ENCODE results near the gene ZNF460. TPM values are rescaled to one million over a fixed set of nuclear protein-coding genes. Genes with fewer than 3 reads are reported as not detected.

The ZNF460 gene
- total RNA-seq, 2 experiments from 2014 or later: 62.5 to 94.7 TPM

- Histone ChIP-seq H3K79me2 (ENCODE audit: insufficient read depth, low read depth, low read length) (no peaks in the 10 kb centered on the region; the same call in 1 of the 2 replicates), H3K27ac (ENCODE audit: low read depth, low read length, poor library complexity, severe bottlenecking) (no peak overlapping the region), H3K4me1 (ENCODE audit: insufficient read depth, low read length, poor library complexity, severe bottlenecking) (peaks cover 8% of the 10 kb centered on the region), H3K4me2 (ENCODE audit: low read length) (no peak overlapping the region), H4K20me1 (ENCODE audit: insufficient read depth, low read length) (no peaks in the 10 kb centered on the region), H3K9me3 (ENCODE audit: low read length) (no peaks in the 10 kb centered on the region), H3K36me3 (ENCODE audit: insufficient read depth, low read length) (peaks cover 95% of the 10 kb centered on the region), H2AFZ (ENCODE audit: low read length) (no peak overlapping the region), H3K4me3 (ENCODE audit: low read depth, low read length, poor library complexity, severe bottlenecking) (no peak overlapping the region), H3K9me2 (ENCODE audit: insufficient read depth, low read length) (no peaks in the 10 kb centered on the region)
- ChIA-PET CTCF (ENCODE audit: unreplicated experiment) (no interaction called here), POLR2A (no interaction called here)
- intact Hi-C loops (cut with micrococcal nuclease; ENCODE audit: unreplicated experiment): no loop called here
- no TSS peak for BruUV-seq (replicated peaks)
- DNase-seq (ENCODE audit: low spot score): no peak
- TF ChIP-seq EZH2phosphoT487 (IDR thresholded peaks at IDR 0.05; ENCODE audit: borderline replicate concordance, low read depth, low read length) (no peak), CTCF (conservative IDR thresholded peaks at IDR 0.05; ENCODE audit: low read length) (no peak)
Observed at GRCh38 chr19:57327993-57328392, 47.7 kb downstream of the ZNF460 start.

GRCh38 chr19:57334191-57334590 lies 53.9 kb downstream of the ZNF460 start:
- ChIA-PET POLR2A (interaction anchor here (0.6 kb wide), 1 partner anchor 13 kb away, joined by 3 read pairs; no protein-coding TSS in a partner anchor), CTCF (ENCODE audit: unreplicated experiment) (no interaction called here)
- intact Hi-C loops (cut with micrococcal nuclease; ENCODE audit: unreplicated experiment): no loop called here
- TF ChIP-seq EZH2phosphoT487 (IDR thresholded peaks at IDR 0.05; ENCODE audit: borderline replicate concordance, low read depth, low read length) (no peak), CTCF (conservative IDR thresholded peaks at IDR 0.05; ENCODE audit: low read length) (no peak)
- H4K20me1 ChIP-seq (ENCODE audit: insufficient read depth, low read length): no peaks in the 10 kb centered on the region
- H3K4me3 ChIP-seq (ENCODE audit: low read depth, low read length, poor library complexity, severe bottlenecking): no peak overlapping the region
- H2AFZ ChIP-seq (ENCODE audit: low read length): no peak overlapping the region
- no peak for DNase-seq (ENCODE audit: low spot score)
- no peaks in the 10 kb centered on the region; the same call in 1 of the 2 replicates for H3K79me2 ChIP-seq (ENCODE audit: insufficient read depth, low read depth, low read length)
- H3K4me1 ChIP-seq (ENCODE audit: insufficient read depth, low read length, poor library complexity, severe bottlenecking): no peaks in the 10 kb centered on the region
- no TSS peak for BruUV-seq (replicated peaks)
- H3K9me2 ChIP-seq (ENCODE audit: insufficient read depth, low read length): no peaks in the 10 kb centered on the region
- H3K36me3 ChIP-seq (ENCODE audit: insufficient read depth, low read length): peaks cover 45% of the 10 kb centered on the region
- H3K4me2 ChIP-seq (ENCODE audit: low read length): no peak overlapping the region
- no peaks in the 10 kb centered on the region for H3K9me3 ChIP-seq (ENCODE audit: low read length)
- no peak overlapping the region for H3K27ac ChIP-seq (ENCODE audit: low read depth, low read length, poor library complexity, severe bottlenecking)

- Histone ChIP-seq H3K4me3 (ENCODE audit: low read depth, low read length, poor library complexity, severe bottlenecking) (no peak overlapping the region), H3K9me2 (ENCODE audit: insufficient read depth, low read length) (no peaks in the 10 kb centered on the region), H3K9me3 (ENCODE audit: low read length) (no peaks in the 10 kb centered on the region), H3K27ac (ENCODE audit: low read depth, low read length, poor library complexity, severe bottlenecking) (no peak overlapping the region), H4K20me1 (ENCODE audit: insufficient read depth, low read length) (no peaks in the 10 kb centered on the region), H3K4me2 (ENCODE audit: low read length) (no peak overlapping the region), H2AFZ (ENCODE audit: low read length) (no peak overlapping the region), H3K4me1 (ENCODE audit: insufficient read depth, low read length, poor library complexity, severe bottlenecking) (no peaks in the 10 kb centered on the region), H3K79me2 (ENCODE audit: insufficient read depth, low read depth, low read length) (no peaks in the 10 kb centered on the region), H3K36me3 (ENCODE audit: insufficient read depth, low read length) (peaks cover 8% of the 10 kb centered on the region; the same call in 1 of the 2 replicates)
- CTCF ChIA-PET (ENCODE audit: unreplicated experiment): no interaction called here
- POLR2A ChIA-PET: no interaction called here
- BruUV-seq (replicated peaks): no TSS peak
- no peak for DNase-seq (ENCODE audit: low spot score)
- TF ChIP-seq EZH2phosphoT487 (IDR thresholded peaks at IDR 0.05; ENCODE audit: borderline replicate concordance, low read depth, low read length): no peak
- TF ChIP-seq CTCF (conservative IDR thresholded peaks at IDR 0.05; ENCODE audit: low read length): no peak
- intact Hi-C loops (cut with micrococcal nuclease; ENCODE audit: unreplicated experiment): no loop called here
Observed at GRCh38 chr19:57338877-57339276, 58.6 kb downstream of the ZNF460 start.

Data from OCI-LY7 (cell line).